T-helper 2 cell treated with Interferon-gamma antibody and Interleukin-4, amounts not matched to agents 5 μg/mL and 100 μg/mL, for 36 hours (primary cell): ENCODE measurements around the gene GLP1R.

Experiments used
- DNase-seq: peaks from one replicate; pipeline ENCODE4 v3.0.0; 2021; ENCODE audit warnings: low spot score
- H3K27ac Mint-ChIP-seq: one replicate; pipeline ENCODE4 v1.8.0; 2021; ENCODE audit warnings: mild to moderate bottlenecking, mixed read lengths
- H3K27me3 Mint-ChIP-seq: one replicate; pipeline ENCODE4 v1.8.0; 2021; ENCODE audit warnings: low read depth, mixed read lengths
- H3K36me3 Mint-ChIP-seq: one replicate; pipeline ENCODE4 v1.8.0; 2021; ENCODE audit warnings: low read depth, mixed read lengths
- H3K4me1 Mint-ChIP-seq: one replicate; pipeline ENCODE4 v1.8.0; 2021; ENCODE audit warnings: low read depth, mixed read lengths
- H3K4me3 Mint-ChIP-seq: one replicate; pipeline ENCODE4 v1.8.0; 2022; ENCODE audit warnings: mild to moderate bottlenecking, moderate library complexity, mixed read lengths
- H3K9me3 Mint-ChIP-seq: one replicate; pipeline ENCODE4 v1.8.0; 2021; ENCODE audit warnings: mixed read lengths

GLP1R gene

GRCh38 chr6:39079197-39080125, 30.9 kb downstream of the GLP1R start:
- no peak overlapping the region for H3K27ac Mint-ChIP-seq
- no peak overlapping the region for H3K4me3 Mint-ChIP-seq
- DNase-seq: no peak
- H3K36me3 Mint-ChIP-seq: no peaks in the 10 kb centered on the region
- H3K27me3 Mint-ChIP-seq: peaks cover 11% of the 10 kb centered on the region
- H3K9me3 Mint-ChIP-seq: no peaks in the 10 kb centered on the region
- H3K4me1 Mint-ChIP-seq: no peaks in the 10 kb centered on the region

DNA sequence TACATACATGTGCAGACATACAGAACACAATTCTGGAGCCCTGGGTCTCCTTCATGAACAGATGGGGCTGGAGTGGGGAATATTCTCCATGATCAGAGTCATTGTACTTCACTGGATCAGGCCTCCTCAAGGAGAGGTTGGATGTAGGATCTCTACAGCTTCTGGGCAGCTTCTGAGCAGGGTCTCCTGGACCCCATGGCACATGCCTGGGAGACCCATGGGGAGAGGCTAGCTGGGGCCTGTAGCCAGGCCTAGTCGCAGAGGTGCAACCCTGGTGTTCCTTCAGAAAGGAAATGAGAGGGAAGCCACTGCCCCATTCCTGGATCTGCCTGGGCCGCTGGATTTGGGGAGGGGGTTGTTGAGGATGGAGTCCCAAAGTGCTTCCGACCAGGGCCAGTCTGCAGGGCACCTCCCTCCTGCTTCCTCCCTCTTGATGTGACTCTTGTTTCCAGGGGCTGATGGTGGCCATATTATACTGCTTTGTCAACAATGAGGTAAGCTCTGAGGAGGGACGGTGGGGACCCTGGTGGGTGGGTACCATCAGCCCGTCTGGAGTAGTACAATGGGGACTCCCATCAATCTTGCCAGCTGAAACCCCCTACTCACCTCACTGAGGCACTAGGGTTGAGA, 31.8 kb downstream of the GLP1R start:
- H3K9me3 Mint-ChIP-seq: no peaks in the 10 kb centered on the region
- no peak overlapping the region for H3K27ac Mint-ChIP-seq
- H3K27me3 Mint-ChIP-seq: peaks cover 11% of the 10 kb centered on the region
- DNase-seq: no peak
- no peaks in the 10 kb centered on the region for H3K36me3 Mint-ChIP-seq
- H3K4me3 Mint-ChIP-seq: no peak overlapping the region
- H3K4me1 Mint-ChIP-seq: no peaks in the 10 kb centered on the region

DNA sequence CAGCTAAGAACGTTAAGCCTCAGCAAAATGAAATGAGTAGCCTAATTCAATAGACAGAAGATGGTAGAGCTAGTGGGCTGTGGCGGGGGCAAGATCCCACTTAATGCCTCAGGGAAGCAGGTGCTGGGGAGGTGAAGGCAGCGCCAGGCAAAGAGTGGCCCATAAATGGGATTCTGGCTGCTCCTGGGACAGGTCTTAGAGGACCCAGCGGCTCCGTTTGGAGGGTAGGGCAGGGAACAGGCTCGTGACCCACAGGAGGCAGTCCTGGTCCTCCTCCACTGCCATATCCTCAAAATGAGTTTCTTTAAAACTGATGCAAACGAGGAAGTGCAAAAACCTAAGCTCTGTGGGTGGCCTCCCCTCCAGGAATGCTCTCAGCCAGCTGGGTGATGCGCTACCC, 33.7 kb downstream of the GLP1R start:
- Mint-ChIP-seq H3K36me3 (no peaks in the 10 kb centered on the region), H3K27ac (no peak overlapping the region), H3K4me1 (peaks cover 10% of the 10 kb centered on the region), H3K4me3 (no peak overlapping the region), H3K9me3 (no peaks in the 10 kb centered on the region), H3K27me3 (peaks cover 17% of the 10 kb centered on the region)
- no peak for DNase-seq

GRCh38 chr6:39083231-39083634, 34.7 kb downstream of the GLP1R start:
- Mint-ChIP-seq H3K27me3 (peaks cover 26% of the 10 kb centered on the region), H3K4me1 (peaks cover 10% of the 10 kb centered on the region), H3K9me3 (no peaks in the 10 kb centered on the region), H3K36me3 (no peaks in the 10 kb centered on the region), H3K4me3 (no peak overlapping the region), H3K27ac (no peak overlapping the region)
- DNase-seq: peak; percentile 40

DNA sequence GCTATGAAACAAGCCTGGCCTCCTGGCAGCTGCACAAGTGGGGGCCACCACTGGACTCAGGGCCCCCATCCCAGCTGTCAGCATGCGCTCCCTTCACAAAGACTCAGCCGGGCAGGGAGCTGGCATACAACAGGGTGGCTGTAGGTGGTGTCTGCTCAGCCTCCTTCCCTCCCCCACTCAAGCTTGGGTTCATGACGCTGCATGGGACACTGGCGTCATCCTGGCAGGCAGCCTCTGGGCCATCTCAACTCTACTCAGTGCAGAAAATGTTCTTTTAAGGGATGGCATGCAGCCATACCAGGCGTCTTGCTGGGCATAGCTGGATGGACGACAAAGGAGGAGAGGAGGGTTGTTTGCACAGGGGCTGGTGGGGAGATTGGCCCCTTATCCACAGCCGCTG, 35.9 kb downstream of the GLP1R start:
- peaks cover 36% of the 10 kb centered on the region for H3K27me3 Mint-ChIP-seq
- no peak overlapping the region for H3K4me3 Mint-ChIP-seq
- no peaks in the 10 kb centered on the region for H3K36me3 Mint-ChIP-seq
- no peaks in the 10 kb centered on the region for H3K9me3 Mint-ChIP-seq
- H3K4me1 Mint-ChIP-seq: peaks cover 10% of the 10 kb centered on the region
- H3K27ac Mint-ChIP-seq: no peak overlapping the region
- DNase-seq: no peak

- H3K4me3 Mint-ChIP-seq: no peak overlapping the region
- DNase-seq: no peak
- H3K27me3 Mint-ChIP-seq: peaks cover 43% of the 10 kb centered on the region
- no peak overlapping the region for H3K27ac Mint-ChIP-seq
- H3K4me1 Mint-ChIP-seq: peaks cover 10% of the 10 kb centered on the region
- no peaks in the 10 kb centered on the region for H3K9me3 Mint-ChIP-seq
- no peaks in the 10 kb centered on the region for H3K36me3 Mint-ChIP-seq
Observed at GRCh38 chr6:39085129-39085797, 36.7 kb downstream of the GLP1R start.

DNA sequence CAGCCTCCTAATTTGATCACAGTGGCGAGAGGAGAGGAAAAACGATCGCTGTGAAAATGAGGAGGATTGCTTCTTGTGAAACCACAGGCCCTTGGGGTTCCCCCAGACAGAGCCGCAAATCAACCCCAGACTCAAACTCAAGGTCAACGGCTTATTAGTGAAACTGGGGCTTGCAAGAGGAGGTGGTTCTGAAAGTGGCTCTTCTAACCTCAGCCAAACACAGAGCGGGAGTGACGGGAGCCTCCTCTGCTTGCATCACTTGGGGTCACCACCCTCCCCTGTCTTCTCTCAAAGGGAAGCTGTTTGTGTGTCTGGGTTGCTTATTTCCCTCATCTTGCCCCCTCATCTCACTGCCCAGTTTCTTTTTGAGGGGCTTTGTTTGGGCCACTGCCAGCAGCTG, 37.7 kb downstream of the GLP1R start:
- Mint-ChIP-seq H3K4me3 (peak overlapping the region; percentile 11), H3K4me1 (peaks cover 10% of the 10 kb centered on the region), H3K9me3 (no peaks in the 10 kb centered on the region), H3K27ac (no peak overlapping the region), H3K27me3 (peaks cover 50% of the 10 kb centered on the region), H3K36me3 (no peaks in the 10 kb centered on the region)
- DNase-seq: peak; percentile 79

DNA sequence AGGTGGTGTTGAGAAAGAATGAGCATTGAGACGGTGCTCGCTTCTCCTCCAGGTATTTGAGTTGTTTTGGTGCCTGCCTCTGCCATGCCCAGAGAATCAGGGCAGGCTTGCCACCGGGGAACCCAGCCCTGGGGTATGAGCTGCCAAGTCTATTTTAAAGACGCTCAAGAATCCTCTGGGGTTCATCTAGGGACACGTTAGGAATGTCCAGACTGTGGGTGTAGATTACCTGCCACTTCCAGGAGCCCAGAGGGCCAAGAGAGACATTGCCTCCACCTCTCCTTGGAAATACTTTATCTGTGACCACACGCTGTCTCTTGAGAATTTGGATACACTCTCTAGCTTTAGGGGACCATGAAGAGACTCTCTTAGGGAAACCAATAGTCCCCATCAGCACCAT, 38.1 kb downstream of the GLP1R start:
- DNase-seq: no peak
- H3K4me3 Mint-ChIP-seq: peak overlapping the region; percentile 41
- H3K27ac Mint-ChIP-seq: no peak overlapping the region
- H3K9me3 Mint-ChIP-seq: no peaks in the 10 kb centered on the region
- H3K4me1 Mint-ChIP-seq: peaks cover 10% of the 10 kb centered on the region
- H3K27me3 Mint-ChIP-seq: peaks cover 50% of the 10 kb centered on the region
- H3K36me3 Mint-ChIP-seq: no peaks in the 10 kb centered on the region

GRCh38 chr6:39087197-39087596, 38.6 kb downstream of the GLP1R start:
- Mint-ChIP-seq H3K27me3 (peaks cover 51% of the 10 kb centered on the region), H3K4me1 (peaks cover 10% of the 10 kb centered on the region), H3K27ac (no peak overlapping the region), H3K36me3 (no peaks in the 10 kb centered on the region), H3K4me3 (no peak overlapping the region), H3K9me3 (no peaks in the 10 kb centered on the region)
- DNase-seq: no peak

DNA sequence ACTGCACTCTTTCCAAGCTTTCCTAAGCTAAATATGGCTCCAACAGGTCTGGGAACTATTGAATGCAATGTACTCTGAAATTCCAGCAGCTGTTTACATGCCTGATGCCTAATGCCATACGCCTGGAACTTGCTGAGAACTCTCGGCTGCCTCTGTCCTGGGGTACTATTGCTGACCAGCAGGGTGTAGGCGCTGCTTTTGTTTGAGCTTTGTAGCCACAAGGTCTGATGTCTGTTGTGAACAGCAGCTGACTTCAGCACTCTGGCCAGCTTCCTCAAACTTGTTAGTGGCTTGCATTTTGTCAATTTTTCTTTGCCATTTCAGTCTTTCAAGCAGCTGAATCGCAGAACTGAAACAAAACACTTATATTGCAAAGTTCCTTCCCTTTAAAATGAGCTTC, 39.8 kb downstream of the GLP1R start:
- no peak overlapping the region for H3K27ac Mint-ChIP-seq
- DNase-seq: no peak
- H3K9me3 Mint-ChIP-seq: no peaks in the 10 kb centered on the region
- H3K36me3 Mint-ChIP-seq: no peaks in the 10 kb centered on the region
- peaks cover 56% of the 10 kb centered on the region for H3K27me3 Mint-ChIP-seq
- no peak overlapping the region for H3K4me3 Mint-ChIP-seq
- H3K4me1 Mint-ChIP-seq: peaks cover 10% of the 10 kb centered on the region

DNA sequence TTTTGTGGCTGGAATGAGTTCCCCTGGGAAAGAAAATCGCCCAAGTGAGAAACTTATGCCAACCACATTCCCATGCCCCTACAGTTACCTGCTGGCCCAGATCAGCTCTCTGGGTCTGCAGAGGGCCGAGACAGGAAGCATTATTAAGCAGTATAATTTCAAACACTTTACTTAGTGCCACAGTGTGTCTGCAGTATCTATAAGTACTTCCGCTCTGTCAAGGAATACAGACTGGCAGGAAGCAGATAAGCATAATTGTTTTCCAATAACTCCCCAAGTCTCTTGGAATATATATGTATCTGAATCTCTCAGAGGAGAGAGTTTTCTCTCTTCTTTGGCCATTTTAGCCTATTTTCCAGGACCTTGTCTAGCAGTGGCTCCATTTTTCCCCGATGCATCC, 41.5 kb downstream of the GLP1R start:
- Mint-ChIP-seq H3K9me3 (no peaks in the 10 kb centered on the region), H3K27ac (no peak overlapping the region), H3K36me3 (no peaks in the 10 kb centered on the region), H3K4me3 (no peak overlapping the region), H3K4me1 (peaks cover 10% of the 10 kb centered on the region), H3K27me3 (peaks cover 58% of the 10 kb centered on the region)
- DNase-seq: no peak

- H3K9me3 Mint-ChIP-seq: no peaks in the 10 kb centered on the region
- H3K36me3 Mint-ChIP-seq: no peaks in the 10 kb centered on the region
- H3K4me1 Mint-ChIP-seq: peaks cover 7% of the 10 kb centered on the region
- DNase-seq: peak; percentile 2
- peaks cover 58% of the 10 kb centered on the region for H3K27me3 Mint-ChIP-seq
- H3K4me3 Mint-ChIP-seq: no peak overlapping the region
- no peak overlapping the region for H3K27ac Mint-ChIP-seq
Observed at GRCh38 chr6:39091220-39091619, 42.6 kb downstream of the GLP1R start.

GRCh38 chr6:39092124-39092523, 43.5 kb downstream of the GLP1R start:
- H3K27me3 Mint-ChIP-seq: peaks cover 54% of the 10 kb centered on the region
- H3K9me3 Mint-ChIP-seq: no peaks in the 10 kb centered on the region
- no peak overlapping the region for H3K4me3 Mint-ChIP-seq
- H3K36me3 Mint-ChIP-seq: no peaks in the 10 kb centered on the region
- H3K27ac Mint-ChIP-seq: no peak overlapping the region
- DNase-seq: no peak
- no peaks in the 10 kb centered on the region for H3K4me1 Mint-ChIP-seq

DNA sequence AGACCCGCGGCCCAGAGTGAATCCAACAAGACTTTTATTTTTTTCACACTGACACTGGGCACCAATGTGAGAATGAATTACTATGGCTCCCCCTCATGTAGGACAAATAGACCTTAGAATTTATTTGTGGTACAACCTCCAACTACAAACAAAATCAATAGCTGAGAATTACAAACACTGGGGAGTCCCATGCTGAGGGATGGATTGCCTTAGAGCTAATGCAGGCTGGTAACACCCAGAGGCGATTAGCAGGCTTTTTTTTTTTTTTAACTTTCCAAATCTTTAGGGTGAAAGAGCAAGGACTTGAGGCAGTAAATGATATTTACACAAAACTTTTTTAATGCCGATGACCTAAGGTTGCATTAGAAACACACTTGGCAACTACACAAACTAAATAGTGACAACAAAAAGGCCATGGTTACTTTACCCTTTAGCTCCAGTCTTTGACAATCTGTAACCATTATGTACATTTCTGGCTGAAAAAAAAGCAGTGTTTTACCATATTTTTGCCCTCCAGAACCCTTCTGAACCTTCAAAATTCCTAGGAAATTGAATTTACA, 44.6 kb downstream of the GLP1R start:
- Mint-ChIP-seq H3K27me3 (peaks cover 43% of the 10 kb centered on the region), H3K4me3 (no peak overlapping the region), H3K9me3 (no peaks in the 10 kb centered on the region), H3K36me3 (no peaks in the 10 kb centered on the region), H3K27ac (no peak overlapping the region), H3K4me1 (no peaks in the 10 kb centered on the region)
- DNase-seq: no peak
